HG03025 (cell line): ENCODE data around the gene XRCC6.
A peak's percentile ranks its signal among the peaks of the same experiment; 100 is the strongest.
"Not testable (repeated sequence)": the region's sequence is repeated elsewhere in the genome, so short reads cannot be mapped to it uniquely, and the experiment has no call there.

ENCODE experiments used
- ATAC-seq: cut with Tn5 transposase; IDR thresholded peaks from one replicate; pipeline ENCODE4 v1.9.1; 2021; ENCODE audit warnings: mild to moderate bottlenecking, moderate library complexity; ENCODE audit not compliant: unreplicated experiment, low FRiP score

XRCC6 gene

GRCh38 chr22:41598081-41598480 is 23.0 kb upstream of the XRCC6 start:
- ATAC-seq, result no peak

GRCh38 chr22:41598891-41599635 is 22.0 kb upstream of the XRCC6 start:
- no peak for ATAC-seq

DNA sequence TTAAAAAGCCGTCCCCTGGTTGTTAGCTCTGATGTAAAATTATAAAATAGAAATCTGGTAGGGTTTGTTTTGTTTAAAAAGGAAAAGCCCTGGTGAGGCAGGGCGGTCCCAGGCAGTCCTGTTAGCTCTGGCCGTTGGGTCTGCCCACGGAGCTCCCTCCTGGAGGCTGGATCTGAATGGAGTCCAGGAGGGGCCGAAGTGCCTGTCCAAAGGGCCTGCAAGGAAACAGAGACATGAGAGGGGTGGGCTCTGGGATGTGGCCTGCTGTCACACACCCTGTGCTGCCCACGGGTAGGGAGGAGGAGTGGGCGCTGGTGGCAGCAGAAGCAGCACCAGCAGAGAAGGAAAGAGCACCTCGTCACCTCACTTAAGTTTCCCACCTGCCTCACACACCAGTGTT is 20.1 kb upstream of the XRCC6 start:
- no peak for ATAC-seq

- no peak for ATAC-seq
Observed at GRCh38 chr22:41603873-41604332, 17.2 kb upstream of the XRCC6 start.

GRCh38 chr22:41608386-41608785 is 12.7 kb upstream of the XRCC6 start:
- ATAC-seq, result no peak

- ATAC-seq, result no peak
Observed at GRCh38 chr22:41612603-41613306, 8.3 kb upstream of the XRCC6 start.

- ATAC-seq, result no peak
Observed at GRCh38 chr22:41613456-41613855, 7.6 kb upstream of the XRCC6 start.

DNA sequence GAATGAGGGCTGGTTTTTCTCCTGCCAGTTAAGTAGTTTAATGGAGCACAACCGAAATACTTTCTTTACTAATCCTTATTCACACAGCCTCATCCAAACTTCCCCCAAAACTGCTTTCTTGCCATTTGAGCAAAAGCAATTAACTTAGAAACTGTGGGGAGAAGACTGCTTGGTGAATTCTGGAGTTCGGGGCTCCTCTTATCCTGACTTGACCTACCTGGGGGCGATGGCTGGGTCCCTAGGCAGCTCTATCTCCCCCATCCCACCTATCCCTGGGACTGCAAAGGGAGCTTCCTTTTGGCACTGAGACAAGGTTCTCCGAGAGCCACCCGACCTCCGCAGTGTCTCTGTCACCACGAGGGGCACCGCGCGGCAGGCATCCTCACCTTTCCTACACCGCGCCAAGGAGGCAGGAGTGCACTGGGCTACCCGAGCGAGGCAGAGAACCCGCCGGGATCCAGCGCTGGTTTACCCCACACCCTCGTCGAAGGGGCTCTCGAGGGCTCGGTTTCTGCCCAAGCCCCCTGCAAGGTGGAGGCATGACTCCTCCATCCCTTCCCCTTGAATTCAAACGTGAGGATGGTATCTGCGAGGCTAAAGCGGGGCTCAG is 1.0 kb upstream of the XRCC6 start:
- ATAC-seq, result peak; percentile 20

DNA sequence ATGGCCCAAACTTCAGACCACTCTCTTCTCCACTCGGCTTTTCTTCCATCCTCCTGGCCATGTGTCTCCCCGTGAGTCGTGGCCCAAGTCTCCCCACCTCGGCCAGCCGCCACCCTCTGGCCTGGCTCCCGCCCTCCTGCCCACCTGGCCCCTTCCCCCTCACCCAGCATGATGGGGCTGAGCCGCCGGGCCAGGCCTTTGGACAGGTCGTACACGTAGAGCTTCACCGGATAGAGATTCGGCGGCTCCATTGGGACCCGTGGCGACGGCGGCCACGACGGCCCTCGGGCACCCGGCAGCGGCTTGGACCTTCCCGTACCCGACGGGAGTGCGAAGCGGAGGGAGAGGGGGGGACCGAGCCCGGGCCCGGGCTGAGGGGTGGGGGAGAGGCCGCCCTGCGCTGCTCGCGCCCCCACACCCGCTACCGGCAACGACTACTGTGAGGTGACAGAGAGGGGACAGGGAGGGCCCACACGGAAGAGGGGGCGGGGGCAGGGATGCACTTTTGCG is 451 bp upstream of the XRCC6 start, which contains the start of gene DESI1:
DESI1 (minus strand) TSS at position 455 of the 510 bp plus-strand sequence; CDS start at position 251, 204 bp downstream.
- peak; percentile 34 for ATAC-seq

DNA sequence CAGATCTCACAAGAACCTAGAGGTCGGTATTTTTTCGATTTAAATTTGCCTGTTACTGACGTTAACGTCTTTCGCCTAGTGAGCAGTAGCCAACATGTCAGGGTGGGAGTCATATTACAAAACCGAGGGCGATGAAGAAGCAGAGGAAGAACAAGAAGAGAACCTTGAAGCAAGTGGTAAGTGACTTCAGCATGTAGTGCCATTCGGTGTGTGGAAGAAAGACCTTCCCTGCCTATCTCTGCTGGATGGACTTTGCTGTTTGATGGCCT is 750 bp downstream of the XRCC6 start:
- no peak for ATAC-seq

- ATAC-seq, result no peak
Observed at GRCh38 chr22:41625577-41625976, 4.5 kb downstream of the XRCC6 start.

GRCh38 chr22:41631115-41631514 is 10.0 kb downstream of the XRCC6 start:
- not testable (repeated sequence) for ATAC-seq

GRCh38 chr22:41631615-41632014 is 10.5 kb downstream of the XRCC6 start:
- ATAC-seq, result not testable (repeated sequence)

DNA sequence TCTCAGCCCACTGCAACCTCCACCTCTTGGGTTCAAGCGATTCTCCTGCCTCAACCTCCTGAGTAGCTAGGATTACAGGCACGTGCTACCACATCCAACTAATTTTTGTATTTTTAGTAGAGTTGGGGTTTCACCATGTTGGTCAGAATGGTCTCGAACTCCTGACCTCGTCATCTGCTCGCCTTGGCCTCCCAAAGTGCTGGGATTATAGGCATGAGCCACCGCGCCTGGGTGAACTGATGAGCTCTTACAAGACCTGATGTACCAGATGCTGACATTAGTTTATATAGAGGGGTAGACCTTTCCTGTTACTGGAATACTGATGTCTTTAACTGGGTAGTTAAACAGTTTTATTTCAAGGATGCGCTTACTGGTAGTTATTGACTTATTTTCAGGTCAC is 13.5 kb downstream of the XRCC6 start:
- not testable (repeated sequence) for ATAC-seq

DNA sequence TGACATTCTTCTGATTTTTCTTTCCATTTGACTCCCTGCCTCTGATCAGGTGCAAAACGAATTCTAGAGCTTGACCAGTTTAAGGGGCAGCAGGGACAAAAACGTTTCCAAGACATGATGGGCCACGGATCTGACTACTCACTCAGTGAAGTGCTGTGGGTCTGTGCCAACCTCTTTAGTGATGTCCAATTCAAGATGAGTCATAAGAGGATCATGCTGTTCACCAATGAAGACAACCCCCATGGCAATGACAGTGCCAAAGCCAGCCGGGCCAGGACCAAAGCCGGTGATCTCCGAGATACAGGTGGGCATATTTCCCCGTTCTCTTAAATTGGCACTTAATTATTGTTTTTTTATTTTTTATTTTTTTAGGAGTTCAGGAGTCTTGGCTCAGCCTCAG is 15.4 kb downstream of the XRCC6 start:
- ATAC-seq, result no peak

GRCh38 chr22:41637623-41638022 is 16.5 kb downstream of the XRCC6 start:
- not testable (repeated sequence) for ATAC-seq

DNA sequence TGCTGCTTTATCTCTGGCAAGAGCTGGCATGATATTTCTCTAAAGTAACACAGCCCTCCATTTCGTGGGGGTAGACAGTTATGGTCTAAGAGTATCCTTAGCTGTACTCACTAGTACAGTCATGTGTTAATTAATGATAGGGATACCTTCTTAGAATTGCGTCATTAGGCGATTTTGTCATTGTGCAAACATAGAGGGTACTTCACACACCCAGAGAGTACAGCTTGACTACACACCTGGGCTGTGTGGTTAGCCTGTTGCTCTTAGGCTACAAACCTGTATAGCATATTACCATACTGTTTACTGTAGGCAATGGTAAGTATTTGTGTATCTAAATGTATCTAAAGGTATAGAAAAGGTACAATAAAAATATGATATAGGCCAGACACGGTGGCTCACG is 17.0 kb downstream of the XRCC6 start:
- ATAC-seq, result no peak

DNA sequence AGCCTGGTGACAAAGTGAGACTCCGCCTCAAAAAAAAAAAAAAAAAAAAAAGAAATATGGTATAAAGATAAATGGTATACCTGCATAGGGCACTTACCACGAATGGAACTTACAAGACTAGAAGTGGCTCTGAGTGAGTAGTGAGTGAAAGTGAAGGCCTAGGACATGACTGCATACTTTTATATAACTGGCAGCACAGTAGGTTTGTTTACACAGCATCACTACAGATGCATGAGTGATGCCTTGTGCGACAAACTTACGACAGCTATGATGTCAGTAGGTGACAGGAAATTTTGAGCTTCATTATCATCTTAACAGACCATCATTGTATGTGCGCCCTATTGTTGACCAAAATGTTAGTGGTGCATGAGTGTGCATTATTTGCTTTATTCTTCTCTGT is 17.7 kb downstream of the XRCC6 start:
- no peak for ATAC-seq

DNA sequence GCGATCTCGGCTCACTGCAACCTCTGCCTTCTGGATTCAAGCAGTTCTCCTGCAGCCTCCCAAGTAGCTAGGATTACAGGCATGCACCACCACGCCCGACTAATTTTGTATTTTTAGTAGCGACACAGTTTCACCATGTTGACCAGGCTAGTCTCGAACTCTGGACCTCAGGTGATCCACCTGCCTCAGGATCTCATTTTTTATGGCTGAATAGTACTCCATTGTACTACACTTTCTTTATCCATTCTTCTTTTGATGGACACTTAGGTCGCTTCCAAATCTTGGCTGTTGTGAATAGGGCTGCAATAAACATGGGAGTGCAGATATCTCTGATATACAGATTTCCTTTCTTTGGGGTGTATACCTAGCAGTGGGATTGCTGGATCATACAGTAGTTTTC is 20.8 kb downstream of the XRCC6 start:
- ATAC-seq, result no peak

GRCh38 chr22:41642331-41643110 is 21.4 kb downstream of the XRCC6 start:
- ATAC-seq, result no peak

DNA sequence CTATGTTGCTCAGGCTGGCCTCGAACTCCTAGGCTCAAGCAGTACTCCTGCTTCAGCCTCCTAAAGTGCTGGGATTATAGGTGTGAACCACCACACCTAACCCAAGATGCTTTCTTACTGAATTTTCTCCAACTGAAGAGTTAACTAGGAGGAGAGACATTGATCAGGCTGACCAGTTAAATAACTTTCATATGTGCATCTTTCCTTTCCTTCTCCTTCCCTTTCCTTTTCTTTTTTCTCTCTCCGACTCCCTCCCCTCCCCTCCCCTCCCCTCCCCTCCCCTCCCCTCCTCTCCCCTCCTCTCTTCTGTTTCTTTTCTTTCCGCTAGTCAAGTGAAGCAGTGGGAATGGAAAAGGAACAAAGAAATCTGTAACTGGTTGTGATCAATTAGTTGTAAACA is 26.7 kb downstream of the XRCC6 start:
- no peak for ATAC-seq
